ENCODE results near the gene ADCY3.

- TF ChIP-seq TAF1 (IDR thresholded peaks at IDR 0.05; ENCODE audit: borderline replicate concordance, low read depth, low read length) (no peak), POLR2A (IDR thresholded peaks at IDR 0.05; ENCODE audit: low read depth, low read length) (no peak)
Measured at GRCh38 chr2:24877067-24877466, 43.0 kb downstream of the ADCY3 start.

All from GM12892 (cell line).